Hepatic stellate cell (primary cell): Measurements from ENCODE around the gene EIF3D.
"Not testable (repeated sequence)": the region's sequence is repeated elsewhere in the genome, so short reads cannot be mapped to it uniquely, and the experiment has no call there.

Experiments used
- DNase-seq: peaks from one replicate; pipeline ENCODE4 v3.0.0; 2011; ENCODE audit warnings: low spot score

The EIF3D gene

GRCh38 chr22:36550701-36551495 lies 21.9 kb upstream of the EIF3D start:
- no peak for DNase-seq

- DNase-seq: no peak
Observed at GRCh38 chr22:36549033-36549432, 20.1 kb upstream of the EIF3D start.

GRCh38 chr22:36548606-36549005 lies 19.6 kb upstream of the EIF3D start:
- DNase-seq: no peak

GRCh38 chr22:36546932-36547331 lies 18.0 kb upstream of the EIF3D start:
- DNase-seq: peak; percentile 81

- peak; percentile 63 for DNase-seq
Observed at GRCh38 chr22:36546092-36546804, 17.3 kb upstream of the EIF3D start.

GRCh38 chr22:36544107-36544620 lies 15.2 kb upstream of the EIF3D start:
- peak; percentile 77 for DNase-seq

GRCh38 chr22:36541831-36542411 lies 13.0 kb upstream of the EIF3D start:
- peak; percentile 82 for DNase-seq

- no peak for DNase-seq
Observed at GRCh38 chr22:36540867-36541642, 12.1 kb upstream of the EIF3D start.

GRCh38 chr22:36538529-36538928 lies 9.6 kb upstream of the EIF3D start:
- DNase-seq: no peak

GRCh38 chr22:36536717-36537116 lies 7.8 kb upstream of the EIF3D start:
- no peak for DNase-seq

- DNase-seq: not testable (repeated sequence)
Observed at GRCh38 chr22:36533320-36533719, 4.4 kb upstream of the EIF3D start.

- DNase-seq: no peak
Observed at GRCh38 chr22:36532466-36532865, 3.5 kb upstream of the EIF3D start.

GRCh38 chr22:36528341-36528740 lies 625 bp downstream of the EIF3D start:
- no peak for DNase-seq

- no peak for DNase-seq
Observed at GRCh38 chr22:36522662-36523061, 6.3 kb downstream of the EIF3D start.

GRCh38 chr22:36520423-36520822 lies 8.5 kb downstream of the EIF3D start:
- DNase-seq: no peak

- not testable (repeated sequence) for DNase-seq
Observed at GRCh38 chr22:36519906-36520305, 9.1 kb downstream of the EIF3D start.

- DNase-seq: no peak
Observed at GRCh38 chr22:36514766-36515165, 14.2 kb downstream of the EIF3D start.

GRCh38 chr22:36512991-36513390 lies 16.0 kb downstream of the EIF3D start:
- no peak for DNase-seq

GRCh38 chr22:36512333-36512732 lies 16.6 kb downstream of the EIF3D start:
- DNase-seq: no peak

- DNase-seq: peak; percentile 59
Observed at GRCh38 chr22:36510966-36511881, 17.7 kb downstream of the EIF3D start.

- no peak for DNase-seq
Observed at GRCh38 chr22:36510384-36510783, 18.6 kb downstream of the EIF3D start.
